Measurements from ENCODE around the gene ATP8B3.

ATP8B3 gene

DNA sequence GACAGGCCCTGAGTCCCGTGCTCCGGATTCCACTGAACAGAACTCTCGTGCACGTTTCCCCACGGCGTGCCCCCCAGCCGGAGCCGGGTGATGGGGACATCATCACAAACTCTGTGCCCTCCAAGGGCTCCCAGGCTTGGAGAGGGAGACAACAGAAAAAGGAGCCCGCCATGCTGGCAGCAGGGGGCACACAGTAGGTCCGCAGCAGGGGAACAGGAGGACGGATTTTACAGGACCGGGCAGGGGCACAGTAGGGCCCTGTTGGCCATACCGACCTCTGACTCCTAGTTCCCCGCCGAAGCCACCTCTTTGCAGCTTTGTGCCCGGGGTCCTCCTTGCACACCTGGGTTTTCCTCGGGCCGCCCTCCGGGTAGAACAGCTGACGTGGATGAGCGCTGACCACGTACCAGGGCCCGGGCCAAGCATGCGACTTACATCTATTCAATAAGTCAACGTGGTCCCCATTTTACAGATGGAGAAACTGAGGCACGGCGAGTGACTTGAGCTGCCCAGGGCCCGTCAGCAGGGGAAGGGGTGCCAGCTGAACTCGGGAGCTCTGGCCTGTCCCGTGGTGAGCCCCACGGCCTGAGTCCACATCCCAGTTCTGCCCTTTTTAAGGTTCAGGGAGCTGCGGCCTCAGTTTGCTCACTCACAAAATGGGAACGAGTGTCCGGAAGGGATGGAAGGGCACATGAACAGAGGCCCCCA is 68.9 kb downstream of the ATP8B3 start:
- no peak for DNase-seq

DNA sequence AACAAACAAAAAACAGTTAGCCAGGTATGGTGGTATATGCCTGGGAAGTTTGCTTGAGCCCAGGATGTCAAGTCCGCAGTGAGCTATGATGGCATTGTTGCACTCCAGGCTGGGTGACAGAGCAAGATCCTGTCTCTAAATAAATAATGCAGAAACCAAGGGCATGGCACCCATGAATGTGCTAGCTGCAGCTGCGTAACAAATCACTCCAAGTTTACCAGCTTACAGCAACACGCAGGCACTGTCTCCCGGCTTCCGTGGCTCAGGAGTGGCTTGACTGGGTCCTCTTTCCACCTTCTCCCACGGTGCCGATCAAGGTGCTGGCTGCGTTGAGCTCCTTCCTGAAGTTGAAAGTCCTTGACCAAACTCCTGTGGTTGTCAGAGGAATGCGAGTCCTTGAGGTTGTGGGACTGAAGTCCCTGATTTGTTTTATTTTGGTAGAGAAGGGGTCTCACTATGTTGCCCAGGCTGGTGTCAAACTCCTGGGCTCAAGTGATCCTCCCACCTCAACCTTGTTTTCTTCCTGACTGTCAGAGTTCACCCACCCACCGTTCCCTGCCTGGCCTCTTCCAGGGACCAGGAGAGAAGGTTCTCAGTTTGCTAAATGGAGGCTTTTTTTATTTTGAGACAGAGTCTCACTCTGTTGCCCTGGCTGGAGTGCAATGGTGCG is 72.0 kb downstream of the ATP8B3 start:
- DNase-seq = no peak

GRCh38 chr19:1736927-1737326 is 75.1 kb downstream of the ATP8B3 start:
- no peak for DNase-seq

- DNase-seq = no peak
Observed at GRCh38 chr19:1736280-1736679, 75.8 kb downstream of the ATP8B3 start.

GRCh38 chr19:1734321-1734966 is 77.6 kb downstream of the ATP8B3 start:
- DNase-seq = no peak

Data from kidney glomerular epithelial cell (primary cell).